HL-60 (cell line): ENCODE results near the gene PKD2.

Experiments
- DNase-seq, 2 experiments: peaks; one replicate each; pipeline ENCODE4 v3.0.0-alpha.2; 2010 to 2020; ENCODE audit warnings: low read depth in 1 of 2, low spot score in 1 of 2
- H3K27ac ChIP-seq: fragments of 250-450 bp; sonication (Bioruptor Pico); replicated peaks from 2 replicates; pipeline ENCODE4 v1.5.1; 2020; ENCODE audit warnings: mild to moderate bottlenecking, moderate library complexity
- H3K27me3 ChIP-seq: fragments of 250-450 bp; sonication (Bioruptor Pico); 2 replicates; pipeline ENCODE4 v1.5.1; 2021; ENCODE audit warnings: mild to moderate bottlenecking, moderate library complexity; ENCODE audit not compliant: insufficient read depth, poor library complexity, severe bottlenecking
- H3K4me3 ChIP-seq: replicated peaks from 2 replicates; pipeline ENCODE4 v1.5.1; 2011; ENCODE audit warnings: mild to moderate bottlenecking, control low read depth, low read length; ENCODE audit not compliant: insufficient read depth
- GABPA ChIP-seq: IDR thresholded peaks from 2 replicates; pipeline ENCODE4 v1.6.1; 2012; ENCODE audit warnings: low read depth
- POLR2AphosphoS5 ChIP-seq: IDR thresholded peaks from 2 replicates; pipeline ENCODE4 v1.6.1; 2012; ENCODE audit warnings: low read depth
- SPI1 ChIP-seq: IDR thresholded peaks from 2 replicates; pipeline ENCODE4 v1.6.1; 2012; ENCODE audit warnings: low read depth, mild to moderate bottlenecking, borderline replicate concordance
- TF ChIP-seq, protein P1 (sequence below): IDR thresholded peaks from one replicate; pipeline ENCODE4 v1.5.1; 2011; ENCODE audit warnings: low read length, control low read depth, inconsistent platforms; ENCODE audit not compliant: insufficient read depth
- TF ChIP-seq, protein P2 (sequence below): IDR thresholded peaks from 2 replicates; pipeline ENCODE4 v1.6.1; 2012; ENCODE audit warnings: low read depth; ENCODE audit not compliant: insufficient replicate concordance

PKD2 gene

DNA sequence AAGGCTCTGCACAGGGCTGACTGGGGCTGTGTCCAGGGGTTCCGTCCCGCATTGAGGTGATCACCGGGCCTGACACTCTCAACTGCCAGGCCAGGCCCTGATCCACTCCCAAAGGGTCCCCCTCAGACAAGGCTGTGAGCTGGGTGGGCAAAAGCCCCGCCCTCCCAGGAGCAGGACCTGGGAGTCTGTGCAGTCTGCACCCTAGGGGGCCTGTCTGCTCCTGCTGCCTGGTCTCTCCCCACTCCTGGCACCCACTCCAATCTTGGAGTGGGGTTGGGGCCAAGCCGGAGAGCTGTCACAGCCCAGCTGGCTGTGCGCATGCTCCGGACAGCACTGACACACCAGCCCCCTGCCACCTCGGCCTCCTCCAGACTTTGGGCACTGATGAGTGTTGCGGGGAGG lies 41.3 kb upstream of the PKD2 start:
- Histone ChIP-seq H3K4me3 (no peak overlapping the region), H3K27me3 (no peaks in the 10 kb centered on the region), H3K27ac (no peak overlapping the region)
- TF ChIP-seq GABPA (no peak), SPI1 (no peak), POLR2AphosphoS5 (no peak)
- TF ChIP-seq, protein P1, sequence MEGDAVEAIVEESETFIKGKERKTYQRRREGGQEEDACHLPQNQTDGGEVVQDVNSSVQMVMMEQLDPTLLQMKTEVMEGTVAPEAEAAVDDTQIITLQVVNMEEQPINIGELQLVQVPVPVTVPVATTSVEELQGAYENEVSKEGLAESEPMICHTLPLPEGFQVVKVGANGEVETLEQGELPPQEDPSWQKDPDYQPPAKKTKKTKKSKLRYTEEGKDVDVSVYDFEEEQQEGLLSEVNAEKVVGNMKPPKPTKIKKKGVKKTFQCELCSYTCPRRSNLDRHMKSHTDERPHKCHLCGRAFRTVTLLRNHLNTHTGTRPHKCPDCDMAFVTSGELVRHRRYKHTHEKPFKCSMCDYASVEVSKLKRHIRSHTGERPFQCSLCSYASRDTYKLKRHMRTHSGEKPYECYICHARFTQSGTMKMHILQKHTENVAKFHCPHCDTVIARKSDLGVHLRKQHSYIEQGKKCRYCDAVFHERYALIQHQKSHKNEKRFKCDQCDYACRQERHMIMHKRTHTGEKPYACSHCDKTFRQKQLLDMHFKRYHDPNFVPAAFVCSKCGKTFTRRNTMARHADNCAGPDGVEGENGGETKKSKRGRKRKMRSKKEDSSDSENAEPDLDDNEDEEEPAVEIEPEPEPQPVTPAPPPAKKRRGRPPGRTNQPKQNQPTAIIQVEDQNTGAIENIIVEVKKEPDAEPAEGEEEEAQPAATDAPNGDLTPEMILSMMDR = no peak
- TF ChIP-seq, protein P2, sequence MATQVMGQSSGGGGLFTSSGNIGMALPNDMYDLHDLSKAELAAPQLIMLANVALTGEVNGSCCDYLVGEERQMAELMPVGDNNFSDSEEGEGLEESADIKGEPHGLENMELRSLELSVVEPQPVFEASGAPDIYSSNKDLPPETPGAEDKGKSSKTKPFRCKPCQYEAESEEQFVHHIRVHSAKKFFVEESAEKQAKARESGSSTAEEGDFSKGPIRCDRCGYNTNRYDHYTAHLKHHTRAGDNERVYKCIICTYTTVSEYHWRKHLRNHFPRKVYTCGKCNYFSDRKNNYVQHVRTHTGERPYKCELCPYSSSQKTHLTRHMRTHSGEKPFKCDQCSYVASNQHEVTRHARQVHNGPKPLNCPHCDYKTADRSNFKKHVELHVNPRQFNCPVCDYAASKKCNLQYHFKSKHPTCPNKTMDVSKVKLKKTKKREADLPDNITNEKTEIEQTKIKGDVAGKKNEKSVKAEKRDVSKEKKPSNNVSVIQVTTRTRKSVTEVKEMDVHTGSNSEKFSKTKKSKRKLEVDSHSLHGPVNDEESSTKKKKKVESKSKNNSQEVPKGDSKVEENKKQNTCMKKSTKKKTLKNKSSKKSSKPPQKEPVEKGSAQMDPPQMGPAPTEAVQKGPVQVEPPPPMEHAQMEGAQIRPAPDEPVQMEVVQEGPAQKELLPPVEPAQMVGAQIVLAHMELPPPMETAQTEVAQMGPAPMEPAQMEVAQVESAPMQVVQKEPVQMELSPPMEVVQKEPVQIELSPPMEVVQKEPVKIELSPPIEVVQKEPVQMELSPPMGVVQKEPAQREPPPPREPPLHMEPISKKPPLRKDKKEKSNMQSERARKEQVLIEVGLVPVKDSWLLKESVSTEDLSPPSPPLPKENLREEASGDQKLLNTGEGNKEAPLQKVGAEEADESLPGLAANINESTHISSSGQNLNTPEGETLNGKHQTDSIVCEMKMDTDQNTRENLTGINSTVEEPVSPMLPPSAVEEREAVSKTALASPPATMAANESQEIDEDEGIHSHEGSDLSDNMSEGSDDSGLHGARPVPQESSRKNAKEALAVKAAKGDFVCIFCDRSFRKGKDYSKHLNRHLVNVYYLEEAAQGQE = no peak
- no peak for DNase-seq

DNA sequence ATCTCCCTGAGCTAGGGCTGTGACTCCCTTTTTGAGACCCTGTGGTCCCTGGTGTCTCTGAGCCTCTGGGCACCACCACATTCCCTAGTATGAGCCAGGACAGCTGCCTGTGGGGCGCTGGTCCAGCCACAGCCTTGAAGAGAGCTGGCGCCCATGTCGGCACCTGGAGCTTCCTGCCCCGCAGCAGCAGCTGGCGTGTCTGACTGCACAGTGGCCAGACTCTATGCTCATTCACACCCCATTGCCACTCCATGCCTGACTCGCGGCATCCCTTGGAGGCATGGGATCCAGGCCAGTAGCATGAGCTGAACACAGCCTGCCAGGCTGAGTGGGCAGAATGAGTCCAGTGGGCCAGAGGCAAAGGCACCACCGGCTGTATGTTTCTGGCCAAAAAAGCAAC lies 40.2 kb upstream of the PKD2 start:
- DNase-seq = no peak
- Histone ChIP-seq H3K27ac (no peak overlapping the region), H3K27me3 (peaks cover 3% of the 10 kb centered on the region), H3K4me3 (no peak overlapping the region)
- TF ChIP-seq, protein P1 = no peak
- TF ChIP-seq GABPA = no peak
- TF ChIP-seq SPI1 = no peak
- TF ChIP-seq POLR2AphosphoS5 = no peak
- TF ChIP-seq, protein P2 = no peak

DNA sequence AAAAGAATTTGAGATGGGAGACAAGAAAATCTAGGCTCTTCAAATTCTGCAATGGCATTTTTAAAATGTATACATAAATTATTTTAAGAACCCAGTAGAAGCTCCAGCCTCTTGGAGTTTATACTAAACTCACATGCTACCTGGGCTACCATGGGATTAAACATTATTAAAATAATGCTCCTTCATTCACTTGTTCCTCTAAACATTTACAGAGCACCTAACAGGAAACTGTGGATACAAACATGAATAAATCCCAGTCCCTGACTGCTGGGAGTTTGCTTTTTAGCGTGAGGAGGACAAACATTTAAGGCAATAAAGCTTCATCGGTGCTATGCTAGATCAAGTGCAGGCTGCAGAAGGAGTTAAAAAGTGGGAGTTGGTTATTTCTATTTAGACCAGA lies 37.3 kb upstream of the PKD2 start:
- TF ChIP-seq POLR2AphosphoS5 (no peak), GABPA (no peak), SPI1 (no peak)
- TF ChIP-seq, protein P1 = no peak
- TF ChIP-seq, protein P2 = no peak
- H3K27me3 ChIP-seq = peaks cover 8% of the 10 kb centered on the region
- no peak overlapping the region for H3K4me3 ChIP-seq
- no peak for DNase-seq
- no peak overlapping the region for H3K27ac ChIP-seq
